Neutrophil (primary cell): ENCODE data around the gene NSG1.

Experiments used
- H3K27ac ChIP-seq: fragments of 200-600 bp; sonication (generic); 2 replicates; pipeline ENCODE4 v1.5.1; 2016; ENCODE audit warnings: mild to moderate bottlenecking, moderate library complexity
- H3K27me3 ChIP-seq: fragments of 200-600 bp; sonication (generic); 2 replicates; pipeline ENCODE4 v1.6.0; 2016; ENCODE audit warnings: mild to moderate bottlenecking
- H3K36me3 ChIP-seq: fragments of 200-600 bp; sonication (generic); 2 replicates; pipeline ENCODE4 v1.5.1; 2017
- H3K4me1 ChIP-seq, 2 experiments: fragments of 200-600 bp in 1 of 2; sonication (generic) in 1 of 2; 1 replicate in 1 of 2; 2 replicates in 1 of 2; pipeline versions ENCODE4 v1.5.1 to v1.6.1; 2013 to 2016; ENCODE audit warnings: low read depth in 1 of 2, low read length in 1 of 2, mild to moderate bottlenecking in 1 of 2, moderate library complexity in 1 of 2; ENCODE audit not compliant: control insufficient read depth in 1 of 2, insufficient read depth in 1 of 2
- H3K4me3 ChIP-seq, 2 experiments: fragments of 200-600 bp in 1 of 2; sonication (generic) in 1 of 2; 1 replicate in 1 of 2; 2 replicates in 1 of 2; pipeline ENCODE4 v1.5.1; 2013 to 2016; ENCODE audit warnings: low read depth in 1 of 2, low read length in 1 of 2, mild to moderate bottlenecking in 1 of 2, moderate library complexity in 1 of 2
- H3K9me3 ChIP-seq: fragments of 200-600 bp; sonication (generic); 2 replicates; pipeline ENCODE4 v1.5.1; 2016
- CTCF ChIP-seq: fragments of 200-600 bp; sonication (generic); IDR thresholded peaks from 2 replicates; pipeline ENCODE4 v1.5.1; 2016; ENCODE audit warnings: antibody characterized with exemption

The NSG1 gene

GRCh38 chr4:4364486-4365208 is 22.3 kb upstream of the NSG1 start:
- Histone ChIP-seq H3K9me3 (no peaks in the 10 kb centered on the region), H3K4me3 (no peak overlapping the region), H3K27me3 (peaks cover 8% of the 10 kb centered on the region), H3K4me1 (no peaks in the 10 kb centered on the region), H3K36me3 (no peaks in the 10 kb centered on the region), H3K27ac (no peak overlapping the region)
- TF ChIP-seq CTCF, result no peak

- Histone ChIP-seq H3K4me3 (no peak overlapping the region), H3K27ac (no peak overlapping the region), H3K9me3 (no peaks in the 10 kb centered on the region), H3K36me3 (no peaks in the 10 kb centered on the region), H3K27me3 (no peaks in the 10 kb centered on the region), H3K4me1 (no peaks in the 10 kb centered on the region)
- TF ChIP-seq CTCF, result no peak
Observed at GRCh38 chr4:4368809-4369580, 17.9 kb upstream of the NSG1 start.

DNA sequence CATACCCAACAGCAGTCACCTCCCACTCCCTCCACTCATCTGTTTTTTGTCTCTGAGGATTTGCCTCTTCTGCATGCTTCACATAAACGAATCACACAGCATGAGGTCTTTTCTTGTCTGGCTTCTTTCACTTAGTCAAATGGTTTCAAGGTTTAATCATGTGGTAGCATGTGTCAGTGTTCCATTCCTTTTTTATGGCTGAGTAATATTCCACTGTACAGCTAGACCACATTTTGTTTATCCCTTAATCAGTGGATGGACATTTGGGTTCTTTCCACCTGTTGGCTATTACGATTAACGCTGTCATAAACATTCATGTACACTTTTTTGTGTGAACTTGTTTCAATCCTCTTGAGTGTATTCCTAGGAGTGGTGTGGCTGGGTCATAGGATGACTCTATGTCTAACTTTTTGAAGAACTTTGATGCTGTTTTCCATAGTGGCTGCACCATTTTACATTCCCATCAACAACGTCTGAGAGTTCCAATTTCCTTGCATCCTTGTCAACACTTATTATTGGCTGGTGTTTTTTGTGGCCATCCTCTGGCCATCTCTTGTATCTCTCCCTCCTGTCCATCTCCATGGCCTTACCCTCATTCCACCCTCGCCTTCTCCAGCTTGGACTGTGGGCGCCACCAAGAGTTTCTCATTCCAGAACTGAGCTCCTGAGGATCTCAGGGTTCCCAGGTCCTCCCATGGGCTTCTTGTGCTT is 12.4 kb upstream of the NSG1 start:
- H3K27me3 ChIP-seq, result peaks cover 18% of the 10 kb centered on the region
- H3K36me3 ChIP-seq, result no peaks in the 10 kb centered on the region
- no peaks in the 10 kb centered on the region for H3K9me3 ChIP-seq
- no peak overlapping the region for H3K4me3 ChIP-seq
- no peak for TF ChIP-seq CTCF
- H3K27ac ChIP-seq, result no peak overlapping the region
- no peaks in the 10 kb centered on the region for H3K4me1 ChIP-seq

- peaks cover 28% of the 10 kb centered on the region for H3K27me3 ChIP-seq
- H3K4me1 ChIP-seq, result no peaks in the 10 kb centered on the region
- no peak overlapping the region for H3K4me3 ChIP-seq
- no peak for TF ChIP-seq CTCF
- H3K27ac ChIP-seq, result no peak overlapping the region
- H3K36me3 ChIP-seq, result no peaks in the 10 kb centered on the region
- H3K9me3 ChIP-seq, result no peaks in the 10 kb centered on the region
Observed at GRCh38 chr4:4376074-4376473, 10.8 kb upstream of the NSG1 start.

DNA sequence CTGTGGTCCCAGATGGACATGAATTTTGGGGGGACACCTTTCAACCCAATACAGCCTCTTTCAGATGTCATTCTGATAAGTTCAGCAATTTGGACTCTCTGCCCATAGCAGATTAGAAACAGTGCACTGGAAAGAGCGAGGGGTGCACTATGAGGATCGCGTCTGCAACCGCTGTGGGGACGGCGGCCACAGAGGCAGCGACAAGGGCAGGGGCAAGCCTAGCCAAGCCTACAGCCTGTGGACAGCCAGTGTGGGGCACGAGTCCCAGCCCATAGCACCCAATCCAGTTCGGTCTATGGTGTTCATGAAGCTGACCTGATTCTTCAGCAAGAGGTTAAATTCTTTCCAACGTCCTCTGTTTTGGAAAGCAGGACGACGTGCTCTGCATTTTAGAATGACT is 9.7 kb upstream of the NSG1 start:
- H3K27me3 ChIP-seq, result peaks cover 35% of the 10 kb centered on the region
- H3K9me3 ChIP-seq, result no peaks in the 10 kb centered on the region
- H3K4me1 ChIP-seq, result no peaks in the 10 kb centered on the region
- no peak overlapping the region for H3K4me3 ChIP-seq
- TF ChIP-seq CTCF, result no peak
- H3K27ac ChIP-seq, result no peak overlapping the region
- no peaks in the 10 kb centered on the region for H3K36me3 ChIP-seq
